HG03342 (cell line): ENCODE results near the gene TPD52L3.

Experiments
- ATAC-seq: cut with Tn5 transposase; IDR thresholded peaks from one replicate; pipeline ENCODE4 v1.9.1; 2021; ENCODE audit warnings: mild to moderate bottlenecking, moderate library complexity; ENCODE audit not compliant: unreplicated experiment

TPD52L3 gene

GRCh38 chr9:6328103-6328502, at the start of gene TPD52L3:
Gene TPD52L3, plus strand, starts transcription at chr9:6328375. Its CDS starts 221 bp downstream, at chr9:6328596.
- ATAC-seq = no peak

- no peak for ATAC-seq
These were observed 26.3 kb upstream of the TPD52L3 start for GRCh38 chr9:6301858-6302257.

GRCh38 chr9:6302417-6302816, 25.8 kb upstream of the TPD52L3 start:
- ATAC-seq = no peak

- no peak for ATAC-seq
These were observed 23.9 kb upstream of the TPD52L3 start for GRCh38 chr9:6304232-6304631.

GRCh38 chr9:6305954-6306563, 22.1 kb upstream of the TPD52L3 start:
- ATAC-seq = no peak

GRCh38 chr9:6307551-6308096, 20.6 kb upstream of the TPD52L3 start:
- no peak for ATAC-seq

GRCh38 chr9:6330958-6331634, 2.9 kb downstream of the TPD52L3 start:
- no peak for ATAC-seq

- no peak for ATAC-seq
These were observed 6.1 kb downstream of the TPD52L3 start for GRCh38 chr9:6334305-6334704.

- ATAC-seq = no peak
These were observed 20.6 kb downstream of the TPD52L3 start for GRCh38 chr9:6348766-6349165.

GRCh38 chr9:6351737-6352136, 23.6 kb downstream of the TPD52L3 start:
- ATAC-seq = no peak

GRCh38 chr9:6354072-6354686, 26.0 kb downstream of the TPD52L3 start:
- peak; percentile 87 for ATAC-seq

- no peak for ATAC-seq
These were observed 27.6 kb downstream of the TPD52L3 start for GRCh38 chr9:6355728-6356127.

- ATAC-seq = no peak
These were observed 28.3 kb downstream of the TPD52L3 start for GRCh38 chr9:6356441-6356840.

- no peak for ATAC-seq
These were observed 28.7 kb downstream of the TPD52L3 start for GRCh38 chr9:6356904-6357303.

GRCh38 chr9:6367128-6367890, 39.1 kb downstream of the TPD52L3 start:
- ATAC-seq = no peak

GRCh38 chr9:6368831-6369230, 40.7 kb downstream of the TPD52L3 start:
- ATAC-seq = no peak
